ENCODE results near the gene RPS6KL1. TPM values are rescaled to one million over a fixed set of nuclear protein-coding genes. Genes with fewer than 3 reads are reported as not detected.

The RPS6KL1 gene
- total RNA-seq, 1 donor from 2014 or later: 20.5 TPM

DNA sequence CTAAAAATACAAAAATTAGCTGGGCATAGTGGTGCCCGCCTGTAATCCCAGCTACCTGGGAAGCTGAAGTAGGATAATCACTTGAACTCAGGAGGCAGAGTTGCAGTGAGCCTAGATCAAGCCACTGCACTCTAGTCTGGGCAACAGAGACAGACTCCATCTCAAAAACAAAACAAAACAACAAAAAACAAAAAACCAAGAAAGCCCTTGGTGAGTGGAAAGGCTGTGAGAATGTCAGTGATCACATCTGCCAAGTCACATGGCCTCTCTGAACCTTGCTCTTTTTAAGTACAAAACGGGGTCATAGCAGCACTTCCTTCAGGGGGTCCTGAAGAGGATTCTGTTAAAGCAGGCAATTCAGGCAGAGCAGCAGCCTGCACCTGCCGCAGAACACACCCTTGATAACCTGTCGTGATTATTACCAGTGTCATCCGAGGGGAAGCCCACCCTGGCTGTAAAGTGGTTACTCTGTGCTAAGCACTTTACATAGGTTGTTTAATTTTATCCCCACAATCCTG, 9.6 kb downstream of the RPS6KL1 start:
- Histone ChIP-seq H3K36me3 (no peaks in the 10 kb centered on the region), H3K9me3 (replicated peaks) (no peaks in the 10 kb centered on the region), H3K27me3 (ENCODE audit: low read depth) (no peaks in the 10 kb centered on the region), H3K4me3 (no peak overlapping the region), H3K4me1 (peaks cover 69% of the 10 kb centered on the region), H3K27ac (replicated peaks) (peak overlapping the region; percentile 93)
- intact Hi-C loops (cut with micrococcal nuclease): loop anchor here (10.0 kb wide), 1 partner anchor 171 kb away; no protein-coding TSS in a partner anchor
- TF ChIP-seq, protein P1, sequence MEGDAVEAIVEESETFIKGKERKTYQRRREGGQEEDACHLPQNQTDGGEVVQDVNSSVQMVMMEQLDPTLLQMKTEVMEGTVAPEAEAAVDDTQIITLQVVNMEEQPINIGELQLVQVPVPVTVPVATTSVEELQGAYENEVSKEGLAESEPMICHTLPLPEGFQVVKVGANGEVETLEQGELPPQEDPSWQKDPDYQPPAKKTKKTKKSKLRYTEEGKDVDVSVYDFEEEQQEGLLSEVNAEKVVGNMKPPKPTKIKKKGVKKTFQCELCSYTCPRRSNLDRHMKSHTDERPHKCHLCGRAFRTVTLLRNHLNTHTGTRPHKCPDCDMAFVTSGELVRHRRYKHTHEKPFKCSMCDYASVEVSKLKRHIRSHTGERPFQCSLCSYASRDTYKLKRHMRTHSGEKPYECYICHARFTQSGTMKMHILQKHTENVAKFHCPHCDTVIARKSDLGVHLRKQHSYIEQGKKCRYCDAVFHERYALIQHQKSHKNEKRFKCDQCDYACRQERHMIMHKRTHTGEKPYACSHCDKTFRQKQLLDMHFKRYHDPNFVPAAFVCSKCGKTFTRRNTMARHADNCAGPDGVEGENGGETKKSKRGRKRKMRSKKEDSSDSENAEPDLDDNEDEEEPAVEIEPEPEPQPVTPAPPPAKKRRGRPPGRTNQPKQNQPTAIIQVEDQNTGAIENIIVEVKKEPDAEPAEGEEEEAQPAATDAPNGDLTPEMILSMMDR (IDR thresholded peaks at IDR 0.05; ENCODE audit: borderline replicate concordance): no peak
- no peak for DNase-seq

DNA sequence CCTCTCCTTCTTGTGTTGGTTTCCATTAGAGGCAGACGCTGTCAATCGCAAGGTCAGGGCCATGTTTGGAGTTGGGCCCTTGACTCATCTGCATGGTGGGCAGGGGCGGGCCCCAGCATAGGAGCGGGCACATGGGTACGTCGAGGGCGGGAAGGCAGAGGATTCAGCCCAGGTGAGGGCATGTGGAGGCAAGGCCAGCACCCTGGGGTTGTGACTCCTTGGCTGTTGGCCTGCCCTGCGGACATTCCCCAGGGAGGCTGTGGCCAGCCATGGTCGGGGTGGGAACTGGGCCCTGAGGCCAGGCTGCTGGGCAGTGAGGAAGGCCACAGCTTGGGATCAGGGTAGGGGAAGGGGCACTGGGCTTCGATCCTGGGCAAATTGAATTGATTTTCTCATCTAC, 10.3 kb downstream of the RPS6KL1 start:
- Histone ChIP-seq H3K36me3 (no peaks in the 10 kb centered on the region), H3K4me3 (no peak overlapping the region), H3K27ac (replicated peaks) (no peak overlapping the region), H3K9me3 (replicated peaks) (no peaks in the 10 kb centered on the region), H3K27me3 (ENCODE audit: low read depth) (no peaks in the 10 kb centered on the region), H3K4me1 (peaks cover 69% of the 10 kb centered on the region)
- TF ChIP-seq, protein P1 (IDR thresholded peaks at IDR 0.05; ENCODE audit: borderline replicate concordance): no peak
- DNase-seq: no peak
- intact Hi-C loops (cut with micrococcal nuclease): loop anchor here (10.0 kb wide), 1 partner anchor 172 kb away; no protein-coding TSS in a partner anchor

DNA sequence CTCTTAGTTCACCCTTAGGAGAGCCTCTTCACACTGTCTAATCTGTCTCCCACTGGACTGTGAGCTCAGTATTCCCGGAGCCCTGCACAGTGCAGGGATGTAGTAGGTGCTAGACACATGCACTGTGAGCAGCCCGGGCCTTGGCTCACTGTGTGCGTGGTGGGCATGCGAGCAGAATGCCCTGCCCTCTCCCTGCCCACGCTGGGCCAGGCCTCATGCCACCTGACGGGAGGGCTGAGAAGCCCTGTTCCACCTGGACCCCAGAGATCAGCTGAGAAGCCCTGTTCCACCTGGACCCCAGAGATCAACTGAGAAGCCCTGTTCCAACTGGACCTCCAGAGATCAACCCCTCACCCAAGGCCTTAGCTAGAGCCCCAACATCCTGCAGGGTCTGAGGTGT, 10.9 kb downstream of the RPS6KL1 start:
- Histone ChIP-seq H3K4me3 (no peak overlapping the region), H3K27ac (replicated peaks) (no peak overlapping the region), H3K9me3 (replicated peaks) (no peaks in the 10 kb centered on the region), H3K36me3 (no peaks in the 10 kb centered on the region), H3K27me3 (ENCODE audit: low read depth) (no peaks in the 10 kb centered on the region), H3K4me1 (peaks cover 69% of the 10 kb centered on the region)
- intact Hi-C loops (cut with micrococcal nuclease): loop anchor here (10.0 kb wide), 1 partner anchor 173 kb away; no protein-coding TSS in a partner anchor
- DNase-seq: no peak
- TF ChIP-seq, protein P1 (IDR thresholded peaks at IDR 0.05; ENCODE audit: borderline replicate concordance): no peak

DNA sequence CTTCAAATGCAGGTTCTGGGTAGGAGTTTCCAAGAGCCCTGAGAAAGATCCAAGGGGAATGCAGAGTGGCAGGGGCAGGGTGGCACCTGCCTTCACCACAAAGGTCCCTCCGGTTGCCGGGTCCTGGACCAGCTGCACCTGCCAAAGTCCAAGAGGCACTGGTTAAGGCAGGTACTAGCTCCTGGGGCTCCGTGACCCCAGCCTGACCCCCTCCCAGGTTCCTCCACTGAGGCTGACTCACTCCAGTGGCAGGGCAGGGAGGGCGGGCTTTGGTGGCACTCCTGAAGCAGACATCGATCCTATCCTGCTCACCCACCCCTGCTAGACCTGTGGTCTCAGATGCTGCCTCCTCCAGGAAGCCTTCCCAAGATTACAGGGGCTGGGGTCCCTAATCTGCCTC, 11.4 kb downstream of the RPS6KL1 start:
- H3K9me3 ChIP-seq (replicated peaks): no peaks in the 10 kb centered on the region
- no peaks in the 10 kb centered on the region for H3K27me3 ChIP-seq (ENCODE audit: low read depth)
- intact Hi-C loops (cut with micrococcal nuclease): loop anchor here (10.0 kb wide), 1 partner anchor 173 kb away; no protein-coding TSS in a partner anchor
- no peak overlapping the region for H3K27ac ChIP-seq (replicated peaks)
- H3K4me1 ChIP-seq: peaks cover 69% of the 10 kb centered on the region
- DNase-seq: no peak
- TF ChIP-seq, protein P1 (IDR thresholded peaks at IDR 0.05; ENCODE audit: borderline replicate concordance): no peak
- H3K4me3 ChIP-seq: no peak overlapping the region
- H3K36me3 ChIP-seq: no peaks in the 10 kb centered on the region

DNA sequence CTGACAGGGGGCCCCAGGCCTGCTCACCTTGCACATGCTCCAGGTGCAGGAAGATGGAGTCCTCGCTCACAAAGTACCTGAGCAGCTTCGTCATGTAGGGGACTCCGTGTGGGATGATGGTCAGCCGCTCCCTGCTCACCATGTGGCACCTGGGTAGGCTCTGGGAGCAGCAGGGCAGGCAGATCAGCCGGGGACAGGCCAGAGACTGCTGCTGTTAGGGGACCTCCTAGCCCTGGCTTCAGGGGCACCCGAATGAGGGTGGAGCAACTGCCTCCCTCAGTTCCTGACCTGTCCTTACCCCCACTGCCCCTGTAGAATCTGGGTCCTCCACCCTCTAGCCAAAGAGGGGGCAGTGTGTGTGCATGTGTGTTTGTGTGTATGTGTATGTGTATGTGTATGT, 11.8 kb downstream of the RPS6KL1 start:
- Histone ChIP-seq H3K9me3 (replicated peaks) (no peaks in the 10 kb centered on the region), H3K4me1 (peaks cover 69% of the 10 kb centered on the region), H3K27me3 (ENCODE audit: low read depth) (no peaks in the 10 kb centered on the region), H3K27ac (replicated peaks) (no peak overlapping the region), H3K4me3 (no peak overlapping the region), H3K36me3 (no peaks in the 10 kb centered on the region)
- DNase-seq: no peak
- intact Hi-C loops (cut with micrococcal nuclease): loop anchor here (10.0 kb wide), 1 partner anchor 174 kb away; no protein-coding TSS in a partner anchor
- TF ChIP-seq, protein P1 (IDR thresholded peaks at IDR 0.05; ENCODE audit: borderline replicate concordance): no peak

Measured in left ventricle myocardium inferior (tissue), 1 donor.